Amniotic epithelial cell (primary cell): ENCODE measurements around the gene PAQR5.
A peak's percentile ranks its signal among the peaks of the same experiment; 100 is the strongest.
"Not testable (repeated sequence)": the region's sequence is repeated elsewhere in the genome, so short reads cannot be mapped to it uniquely, and the experiment has no call there.

Experiments used
- DNase-seq: peaks from one replicate; pipeline ENCODE4 v3.0.0-alpha.2; 2010; ENCODE audit warnings: low read depth

Gene PAQR5

GRCh38 chr15:69424001-69424400 lies 125.3 kb downstream of the PAQR5 start:
- peak; percentile 78 for DNase-seq

GRCh38 chr15:69424748-69425413 lies 126.2 kb downstream of the PAQR5 start:
- DNase-seq = no peak

GRCh38 chr15:69433831-69434230 lies 135.1 kb downstream of the PAQR5 start:
- no peak for DNase-seq

- peak; percentile 73 for DNase-seq
Observed at GRCh38 chr15:69434238-69434637, 135.5 kb downstream of the PAQR5 start.

- no peak for DNase-seq
Observed at GRCh38 chr15:69434679-69435078, 136.0 kb downstream of the PAQR5 start.

GRCh38 chr15:69435985-69436384 lies 137.3 kb downstream of the PAQR5 start:
- no peak for DNase-seq

GRCh38 chr15:69436951-69437350 lies 138.2 kb downstream of the PAQR5 start:
- DNase-seq = no peak

- no peak for DNase-seq
Observed at GRCh38 chr15:69439623-69440022, 140.9 kb downstream of the PAQR5 start.

GRCh38 chr15:69443032-69443611 lies 144.4 kb downstream of the PAQR5 start:
- no peak for DNase-seq

- DNase-seq = no peak
Observed at GRCh38 chr15:69444686-69445085, 146.0 kb downstream of the PAQR5 start.

- DNase-seq = peak; percentile 45
Observed at GRCh38 chr15:69446953-69447352, 148.2 kb downstream of the PAQR5 start.

GRCh38 chr15:69450221-69450620 lies 151.5 kb downstream of the PAQR5 start:
- DNase-seq = not testable (repeated sequence)

- DNase-seq = peak; percentile 36
Observed at GRCh38 chr15:69450968-69451695, 152.4 kb downstream of the PAQR5 start.

GRCh38 chr15:69451951-69452691 lies 153.4 kb downstream of the PAQR5 start:
- peak; percentile 63 for DNase-seq

- DNase-seq = peak; percentile 91
Observed at GRCh38 chr15:69452692-69453521, 154.2 kb downstream of the PAQR5 start, which contains the start of gene RPLP1. TSS of gene RPLP1 (plus strand) at chr15:69452818. CDS start at chr15:69452949, 131 bp downstream.

GRCh38 chr15:69454953-69455352 lies 156.2 kb downstream of the PAQR5 start:
- no peak for DNase-seq

- DNase-seq = no peak
Observed at GRCh38 chr15:69456208-69457166, 157.8 kb downstream of the PAQR5 start.
